Stimulated activated naive CD8-positive, alpha-beta T cell treated with anti-CD3 and anti-CD28 coated beads, Interleukin-15, Interleukin-2, amounts not matched to agents 100 U/mL and 50 U/mL, for 24 hours (primary cell): ENCODE results near the gene NKG7.

ENCODE experiments used
- ATAC-seq: fragments of 150-1000 bp; cut with Tn5 transposase; one replicate; pipeline ENCODE4 v1.10.0; 2021
- DNase-seq: peaks from one replicate; pipeline ENCODE4 v3.0.0; 2021

NKG7 gene

DNA sequence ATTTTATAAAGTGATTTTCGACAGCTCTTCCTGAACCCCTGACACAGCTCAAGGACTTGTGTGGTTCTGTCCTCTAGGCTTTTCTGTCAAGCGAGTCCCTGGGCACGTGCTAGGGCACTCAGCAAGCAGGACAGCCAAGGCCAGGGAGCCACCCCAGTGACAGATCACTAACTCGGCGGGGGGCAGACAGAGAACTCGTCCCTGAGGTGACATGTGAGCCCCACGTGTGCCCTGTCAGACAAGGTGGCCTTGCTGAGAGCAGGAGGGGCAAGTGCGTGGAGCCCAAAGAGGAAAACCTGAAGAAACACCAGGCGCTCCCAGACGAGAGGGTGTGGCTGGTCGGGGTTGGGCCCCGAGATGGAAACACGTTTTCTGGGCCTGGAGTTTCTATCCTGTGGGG, 11.2 kb downstream of the NKG7 start:
- DNase-seq (no peak), ATAC-seq (no peak)

DNA sequence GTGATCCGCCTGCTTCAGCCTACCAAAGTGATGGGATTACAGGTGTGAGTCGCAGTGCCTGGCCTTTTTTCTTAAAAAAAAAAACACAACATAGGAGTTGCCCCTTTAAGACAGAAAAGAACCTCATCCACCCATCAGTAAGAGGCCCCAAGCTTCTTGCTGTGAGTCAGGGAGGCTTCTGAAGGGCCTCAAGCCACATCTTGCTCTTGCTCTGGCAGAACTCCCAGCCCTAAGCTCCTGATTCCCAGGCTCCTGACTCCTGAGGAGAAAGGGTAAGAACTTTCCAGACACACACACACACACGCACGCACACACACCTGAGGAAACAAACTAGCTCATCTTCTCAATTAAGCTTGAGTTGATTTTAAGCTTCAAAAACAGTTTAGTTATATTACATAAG, 13.2 kb downstream of the NKG7 start:
- ATAC-seq = no peak
- DNase-seq = no peak

DNA sequence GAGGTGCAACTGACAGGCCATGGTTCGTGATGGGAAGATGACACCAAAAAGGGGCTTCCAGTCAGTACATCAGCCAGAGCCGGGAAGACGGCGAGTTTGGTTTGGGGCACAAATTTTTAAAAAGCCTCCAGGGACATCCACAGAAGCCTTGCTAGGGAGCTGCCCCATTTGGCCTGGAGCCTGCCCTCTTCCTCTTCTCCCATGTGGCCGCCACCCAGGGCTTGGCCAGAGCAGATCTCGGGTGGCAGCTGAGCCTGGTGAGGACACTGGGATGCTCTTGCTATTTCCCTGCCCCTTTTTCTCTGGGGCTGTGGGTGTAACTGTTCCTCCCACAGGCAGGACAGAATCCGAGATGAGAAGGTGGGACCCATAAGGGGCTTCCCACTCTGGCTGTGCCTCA, 14.5 kb downstream of the NKG7 start:
- DNase-seq (no peak), ATAC-seq (no peak)

DNA sequence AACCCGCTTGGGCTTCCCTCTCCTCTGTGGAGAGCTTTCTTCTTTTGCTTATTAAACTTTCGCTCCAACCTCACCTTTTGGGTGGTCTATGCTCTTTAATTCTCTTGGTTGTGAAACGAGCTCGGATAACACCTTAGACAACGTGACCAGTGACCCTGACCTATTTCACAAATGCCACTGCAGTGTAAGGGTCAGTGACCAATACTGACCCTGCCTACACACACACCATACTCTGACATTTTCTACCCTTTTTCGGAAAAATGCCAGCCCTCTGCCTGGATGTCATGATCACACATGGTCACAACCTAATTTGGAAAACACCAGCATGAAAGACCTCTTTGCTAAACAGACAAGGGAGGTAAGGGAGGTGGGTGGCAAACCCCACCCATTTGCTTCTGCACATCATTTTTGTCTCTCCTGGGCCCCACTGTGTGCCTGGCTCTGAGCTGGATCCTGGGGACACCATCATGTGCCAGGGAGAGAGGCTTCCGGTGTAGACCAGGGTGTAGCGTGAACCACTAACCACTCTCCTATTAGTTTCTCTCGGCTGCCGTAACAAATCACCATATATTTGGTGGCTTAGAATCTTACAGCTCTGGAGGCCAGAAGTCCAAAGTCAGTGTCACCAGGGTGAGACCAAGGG, 16.2 kb downstream of the NKG7 start:
- DNase-seq (no peak), ATAC-seq (no peak)

DNA sequence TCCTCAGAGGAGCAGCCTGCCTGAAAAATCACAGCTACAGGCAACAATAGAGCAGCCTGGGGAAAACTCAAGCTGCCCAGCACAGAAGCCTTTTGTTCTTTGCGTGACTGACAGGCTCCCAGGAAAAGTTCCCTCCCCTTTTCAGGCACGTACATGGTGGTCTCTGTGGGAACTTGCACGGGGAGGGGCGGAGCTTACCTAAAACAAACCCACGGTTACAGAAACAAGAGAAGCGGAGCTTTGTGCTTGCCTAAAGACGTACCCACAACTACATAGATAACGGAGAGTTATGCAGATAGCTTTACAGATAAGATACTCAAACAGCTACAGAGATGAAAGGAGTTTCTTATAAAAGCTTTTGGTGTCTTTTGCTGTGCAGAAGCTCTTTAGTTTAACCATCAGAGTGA, 17.7 kb downstream of the NKG7 start:
- peak; percentile 54 for DNase-seq
- ATAC-seq = peak; percentile 74

DNA sequence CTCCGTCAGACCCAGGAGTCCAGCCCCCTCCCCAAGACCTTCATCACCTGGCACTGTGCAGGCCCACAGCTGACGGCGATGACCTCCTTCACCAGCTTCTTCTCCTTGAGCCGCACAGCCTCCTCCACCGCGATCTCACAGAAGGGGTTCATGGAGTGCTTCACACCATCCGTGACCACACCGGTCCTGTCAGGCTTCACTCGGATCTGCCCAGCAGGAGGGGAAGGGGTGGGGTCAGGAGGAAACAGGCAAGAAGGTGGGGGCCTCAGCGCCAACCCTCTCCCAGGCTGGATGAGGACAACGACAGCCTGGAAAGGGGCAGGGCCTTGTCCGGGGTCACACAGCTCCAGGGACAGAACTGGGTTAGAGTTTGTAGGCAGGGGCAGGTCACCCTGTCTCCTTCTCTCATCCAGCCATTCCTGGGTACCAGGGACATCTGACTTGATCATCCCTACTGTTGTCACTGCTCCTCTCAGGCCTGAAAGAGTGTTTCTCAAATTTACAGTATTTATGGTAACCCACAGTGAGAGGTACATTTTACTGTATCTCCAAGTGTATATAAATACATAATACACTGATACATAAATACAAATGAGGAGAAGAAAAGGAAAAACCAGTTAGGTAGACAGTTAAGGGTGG, 18.2 kb downstream of the NKG7 start:
- DNase-seq = no peak

DNA sequence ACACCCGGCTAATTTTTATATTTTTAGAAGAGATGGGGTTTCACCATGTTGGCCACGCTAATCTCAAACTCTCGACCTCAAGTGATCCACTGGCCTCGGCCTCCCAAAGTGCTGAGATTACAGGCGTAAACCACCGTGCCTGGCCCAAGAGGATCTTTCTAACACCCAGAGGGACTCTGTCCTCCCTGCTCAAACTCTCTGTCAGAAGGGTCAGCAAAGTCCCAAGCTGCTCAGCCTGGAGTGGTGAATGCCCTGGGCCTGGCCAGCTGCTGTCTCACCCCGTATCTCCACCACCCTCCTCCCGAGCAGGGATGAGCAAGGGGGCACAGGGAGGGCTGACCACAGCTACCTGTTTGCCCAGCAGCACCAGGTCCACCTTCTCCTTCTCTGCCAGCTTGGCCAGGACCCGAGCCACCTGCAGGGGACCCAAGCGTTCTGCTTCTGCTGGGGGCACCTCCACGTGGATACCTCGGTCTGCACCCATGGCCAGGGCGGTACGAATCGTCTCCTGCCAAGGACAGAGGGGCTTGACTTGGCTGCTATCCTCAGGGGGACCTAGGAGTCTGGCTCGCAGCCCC, 19.6 kb downstream of the NKG7 start:
- DNase-seq (no peak), ATAC-seq (no peak)

More for the DNA sequence above, 18.2 kb downstream of the NKG7 start:
- no peak for ATAC-seq

DNA sequence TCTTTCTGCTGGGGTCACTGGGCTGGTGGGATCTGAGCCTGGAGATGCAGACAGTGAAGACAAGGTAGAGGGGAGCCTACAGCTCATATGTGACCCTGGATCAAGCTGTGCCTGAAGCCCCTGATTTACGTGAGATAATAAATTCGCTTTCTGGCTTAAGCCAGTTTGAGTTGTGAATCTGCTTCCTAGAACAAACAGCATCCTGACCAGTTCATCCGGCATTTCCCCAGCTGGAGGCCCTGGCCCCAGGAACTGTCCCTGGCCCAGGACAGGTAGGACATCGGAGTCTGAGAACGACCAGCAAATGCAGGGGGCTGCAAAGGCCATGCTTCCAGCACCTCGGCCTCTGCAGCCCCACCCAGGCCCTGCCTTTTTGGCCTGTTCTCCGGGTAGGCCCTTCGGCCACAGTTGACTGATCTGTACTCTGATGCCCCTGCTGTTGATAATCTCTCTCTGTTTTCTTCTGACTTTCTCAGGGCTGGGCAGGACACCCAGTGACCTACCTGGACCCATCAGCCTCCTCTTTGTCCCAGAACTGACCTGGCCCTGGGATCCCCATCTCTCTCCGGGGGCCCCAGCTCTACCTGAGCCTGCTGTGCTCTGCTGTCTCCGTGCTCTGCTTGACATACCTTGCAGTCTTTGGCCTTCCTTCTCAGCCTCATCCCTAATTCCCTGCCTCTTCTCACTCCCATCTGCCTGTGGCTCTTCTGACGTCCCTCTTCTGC, 21.0 kb downstream of the NKG7 start:
- DNase-seq (no peak), ATAC-seq (no peak)

DNA sequence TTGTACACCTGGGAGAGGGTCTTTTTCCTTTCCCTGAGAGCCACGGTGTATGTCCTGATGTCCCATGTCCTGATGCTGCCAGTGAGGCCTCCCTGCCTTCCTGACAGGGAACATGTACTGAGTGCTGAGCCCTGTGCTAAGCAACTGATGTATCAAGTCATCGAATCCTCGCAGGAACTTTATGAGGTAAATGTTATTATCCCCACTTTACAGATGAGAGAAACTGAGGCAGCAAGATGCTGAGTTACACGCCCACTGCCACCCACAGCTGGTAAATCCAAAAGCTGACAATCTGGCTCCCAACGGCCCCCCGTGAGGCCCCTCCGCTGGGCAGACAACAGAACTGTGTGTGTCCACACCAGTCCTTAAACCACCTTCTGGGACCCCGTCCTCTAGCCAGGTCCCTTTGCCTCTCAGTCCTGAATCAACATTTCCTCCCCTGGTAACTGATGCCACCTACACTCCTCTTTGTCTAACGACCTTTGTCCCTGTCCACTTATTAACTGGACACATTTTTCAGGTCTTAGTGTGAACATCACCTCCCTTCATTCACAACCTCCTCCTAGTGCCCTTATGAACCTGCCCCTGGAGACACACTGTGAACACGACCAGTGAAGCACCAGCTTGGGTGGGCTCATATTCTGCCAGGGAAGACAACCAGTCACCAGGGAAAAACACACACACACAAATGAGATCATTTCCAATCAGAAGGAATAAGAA, 25.1 kb downstream of the NKG7 start:
- DNase-seq (no peak), ATAC-seq (no peak)

DNA sequence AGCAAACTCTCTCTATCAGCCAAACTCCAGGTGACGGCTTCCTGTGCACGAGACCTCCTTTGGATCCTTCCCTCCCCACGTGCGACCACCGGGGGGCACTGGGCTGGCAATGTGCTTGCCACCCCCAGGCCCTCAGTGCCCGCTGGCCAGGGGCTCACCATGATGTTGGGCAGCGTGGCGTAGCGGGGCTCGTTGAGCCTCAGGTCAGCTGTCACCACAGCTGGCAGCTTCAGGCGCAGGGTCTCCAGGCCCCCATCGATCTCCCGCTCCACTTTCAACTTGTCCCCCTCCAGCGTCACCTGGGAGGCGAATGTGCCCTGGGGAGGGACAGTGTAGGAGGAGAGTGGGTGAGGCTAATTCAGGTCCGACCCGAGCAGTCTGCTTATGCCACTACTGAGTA, 25.7 kb downstream of the NKG7 start:
- DNase-seq = no peak

DNA sequence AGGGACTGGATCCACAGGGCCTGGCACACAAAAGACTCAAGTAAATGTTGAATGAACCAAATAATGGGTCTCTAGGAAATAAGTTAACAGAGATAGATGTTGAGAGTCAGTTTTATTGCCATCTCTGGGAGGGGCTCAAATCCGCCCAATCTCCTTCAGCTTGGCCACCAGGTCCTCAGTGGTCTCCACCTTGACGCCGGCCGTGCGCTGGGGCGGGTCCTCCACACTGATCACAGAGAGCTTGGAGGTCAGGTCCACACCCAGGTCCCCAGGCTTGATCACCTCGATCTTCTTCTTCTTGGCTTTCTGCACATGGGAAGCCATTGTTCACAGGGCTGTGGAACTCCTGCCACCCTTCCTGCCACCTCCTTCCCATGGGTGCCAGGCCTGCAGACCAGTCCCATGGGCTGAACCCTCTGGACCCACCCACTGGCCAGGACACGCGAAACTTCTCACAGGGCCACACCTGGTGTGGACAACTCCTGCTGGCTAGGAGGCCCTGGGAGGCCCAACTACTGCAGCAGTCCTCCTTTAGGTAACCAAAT, 27.3 kb downstream of the NKG7 start:
- ATAC-seq (no peak), DNase-seq (no peak)

More for the DNA sequence above, 25.7 kb downstream of the NKG7 start:
- ATAC-seq = no peak

DNA sequence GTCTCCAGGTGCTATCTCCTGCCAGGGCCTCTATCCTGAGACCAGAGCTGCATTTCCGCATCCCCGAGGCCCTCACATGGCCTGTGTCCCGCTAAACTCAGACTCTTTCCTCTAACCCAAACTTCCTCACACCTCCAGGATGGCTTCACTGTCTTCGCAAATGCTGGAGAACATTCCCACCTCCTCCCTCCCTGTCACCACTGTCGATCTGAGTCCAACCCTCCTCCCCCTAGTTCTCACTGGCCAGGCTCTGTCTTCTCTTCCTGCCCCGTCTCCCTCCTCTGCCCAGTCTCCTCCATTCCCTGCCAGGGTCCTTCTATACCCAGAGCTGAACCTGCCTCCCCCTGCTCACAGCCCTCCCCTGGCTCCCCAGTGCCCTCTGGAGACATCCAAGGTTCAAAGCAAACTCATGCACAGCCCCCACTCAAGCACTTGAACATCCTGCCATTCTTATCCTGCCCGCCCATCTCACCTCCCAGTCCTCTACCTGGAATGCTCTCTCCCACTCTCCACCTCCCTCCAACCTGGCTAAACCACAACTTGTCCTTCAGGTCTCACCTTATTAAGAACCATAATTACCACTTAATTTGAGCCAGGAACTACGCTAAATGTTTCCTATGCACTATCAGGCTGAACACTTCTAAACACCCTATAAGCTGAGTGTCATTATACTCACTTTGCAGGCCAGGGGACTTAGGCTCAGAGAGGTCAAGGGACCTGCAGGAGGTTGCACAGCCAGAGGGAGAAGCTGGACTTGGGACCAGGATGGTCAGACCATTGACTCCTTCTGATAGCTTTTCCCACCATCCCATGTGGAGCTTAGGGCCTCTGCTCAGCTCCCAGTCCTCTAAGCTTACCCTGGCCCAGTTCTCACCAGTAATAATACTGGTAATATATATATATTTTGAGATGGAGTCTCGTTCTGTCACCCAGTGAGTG, 29.6 kb downstream of the NKG7 start:
- DNase-seq (no peak), ATAC-seq (no peak)

DNA sequence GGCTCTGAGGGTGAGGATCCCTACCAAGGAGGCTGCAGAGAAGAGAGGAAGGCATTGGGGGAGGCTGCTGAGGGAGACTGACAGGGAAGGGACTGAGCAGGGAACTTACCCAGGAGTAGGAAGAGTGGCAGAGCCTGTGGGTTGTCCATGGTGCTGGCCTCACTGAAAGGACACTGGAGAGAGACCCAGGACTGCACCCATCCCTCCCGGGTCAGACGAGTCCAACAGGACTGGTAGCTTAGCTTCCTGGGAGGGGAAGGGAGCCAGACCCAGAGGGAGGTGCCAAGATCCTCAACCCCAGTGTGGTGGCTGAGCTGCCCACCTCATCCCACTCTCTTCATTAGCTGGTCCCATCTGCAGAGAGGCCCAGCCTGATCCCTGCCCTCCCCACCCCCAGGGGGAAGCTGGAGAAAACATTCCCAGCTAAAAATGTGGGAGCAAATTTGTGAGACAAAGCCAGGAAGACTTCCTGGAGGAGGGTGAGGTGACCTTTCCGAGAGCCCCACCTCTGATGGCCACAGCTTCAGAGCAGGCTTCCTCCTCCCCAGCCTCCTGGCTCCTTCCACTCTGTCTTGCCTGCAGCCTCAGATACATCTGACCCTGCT, 30.4 kb downstream of the NKG7 start, which contains the start of gene VSIG10L:
TSS of gene VSIG10L (minus strand) at position 164 of the 605 bp plus-strand sequence. CDS start at position 149, 15 bp downstream.
- no peak for ATAC-seq
- DNase-seq = no peak

DNA sequence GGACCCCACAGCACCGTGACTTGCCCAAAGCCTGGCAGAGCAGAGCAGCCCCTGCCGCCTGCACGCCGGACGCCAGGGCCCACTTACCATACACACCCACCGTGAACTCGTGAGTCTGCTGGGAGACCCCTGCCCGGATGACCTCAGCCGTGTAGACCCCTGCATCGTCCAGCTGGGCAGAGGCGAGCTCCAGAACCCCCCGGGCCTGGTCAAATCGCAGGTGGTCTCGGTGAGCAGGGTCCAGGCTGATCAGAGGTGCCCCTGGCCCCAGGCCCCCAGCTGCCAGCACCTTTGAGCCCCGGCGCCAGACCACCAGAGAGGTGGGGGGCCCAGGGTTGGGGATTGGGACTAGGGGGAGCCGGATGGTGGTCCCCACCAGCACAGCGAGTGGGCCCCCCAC, 31.4 kb downstream of the NKG7 start:
- ATAC-seq (no peak), DNase-seq (no peak)

DNA sequence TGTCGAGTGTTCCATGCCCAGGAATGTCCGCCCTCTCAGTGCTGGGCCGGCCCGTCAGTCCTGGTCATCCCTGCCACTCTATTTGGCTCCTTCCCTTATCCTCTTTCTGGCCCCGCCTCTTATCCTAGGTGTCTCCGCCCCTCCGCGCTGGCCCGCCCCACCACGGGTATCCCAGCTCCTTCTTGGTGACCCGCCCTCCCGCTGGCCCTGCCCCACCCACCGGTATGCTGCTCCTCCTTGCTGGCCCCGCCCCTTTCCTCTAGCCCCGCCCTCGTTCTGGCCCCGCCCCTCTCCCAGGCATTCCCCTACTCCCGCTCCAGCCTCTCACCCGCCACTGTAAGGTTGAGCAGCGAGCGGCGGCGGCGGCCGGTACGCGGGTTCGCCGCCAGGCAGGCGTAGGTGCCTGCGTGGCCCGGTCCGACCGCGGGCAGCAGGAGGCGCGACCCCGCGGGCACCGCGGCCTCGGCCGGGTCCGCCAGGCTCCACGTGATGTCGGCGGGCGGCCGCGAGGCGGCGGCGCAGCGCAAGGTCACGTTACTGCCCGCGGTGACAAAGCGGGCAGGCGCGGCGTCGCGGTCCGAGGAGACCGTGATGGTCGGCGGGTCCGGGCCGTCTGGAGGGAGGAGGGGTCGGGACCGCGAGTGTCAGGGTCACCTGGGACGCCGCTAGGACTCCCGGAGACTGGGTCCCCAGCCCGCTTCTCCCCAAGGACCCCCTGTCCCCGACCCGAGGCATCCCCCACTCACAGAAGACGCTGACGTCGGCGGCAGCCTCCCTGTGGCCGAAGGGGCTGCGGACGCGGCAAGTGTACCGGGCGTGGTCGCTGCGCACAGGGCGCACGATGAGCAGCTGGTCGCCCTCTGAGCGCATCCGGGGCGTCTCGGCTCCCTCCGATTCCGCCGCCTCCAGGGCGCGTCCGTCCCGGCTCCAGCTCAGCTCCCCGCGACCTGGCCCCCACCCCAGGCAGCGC, 32.5 kb downstream of the NKG7 start:
- peak; percentile 84 for ATAC-seq

DNA sequence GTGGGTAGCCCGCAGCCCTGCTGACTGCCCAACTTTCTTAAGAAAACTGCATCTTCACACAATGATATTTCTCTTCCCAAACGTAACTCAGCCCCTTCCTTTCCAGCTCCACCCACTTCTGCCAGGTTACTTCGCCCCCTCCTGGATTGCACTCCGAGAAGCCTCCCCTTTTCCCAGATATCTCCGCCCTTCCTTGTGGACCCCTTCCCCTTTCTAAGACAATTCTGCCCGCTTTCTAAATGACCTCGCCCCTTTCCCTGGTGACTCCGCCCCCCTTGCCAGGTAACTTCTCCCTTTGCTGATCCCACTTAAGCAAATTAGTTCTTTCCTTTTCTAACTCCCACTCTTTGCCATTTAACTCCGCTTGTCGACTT, 33.2 kb downstream of the NKG7 start:
- ATAC-seq = no peak
- no peak for DNase-seq

More for the DNA sequence above, 32.5 kb downstream of the NKG7 start:
- DNase-seq = peak; percentile 98

DNA sequence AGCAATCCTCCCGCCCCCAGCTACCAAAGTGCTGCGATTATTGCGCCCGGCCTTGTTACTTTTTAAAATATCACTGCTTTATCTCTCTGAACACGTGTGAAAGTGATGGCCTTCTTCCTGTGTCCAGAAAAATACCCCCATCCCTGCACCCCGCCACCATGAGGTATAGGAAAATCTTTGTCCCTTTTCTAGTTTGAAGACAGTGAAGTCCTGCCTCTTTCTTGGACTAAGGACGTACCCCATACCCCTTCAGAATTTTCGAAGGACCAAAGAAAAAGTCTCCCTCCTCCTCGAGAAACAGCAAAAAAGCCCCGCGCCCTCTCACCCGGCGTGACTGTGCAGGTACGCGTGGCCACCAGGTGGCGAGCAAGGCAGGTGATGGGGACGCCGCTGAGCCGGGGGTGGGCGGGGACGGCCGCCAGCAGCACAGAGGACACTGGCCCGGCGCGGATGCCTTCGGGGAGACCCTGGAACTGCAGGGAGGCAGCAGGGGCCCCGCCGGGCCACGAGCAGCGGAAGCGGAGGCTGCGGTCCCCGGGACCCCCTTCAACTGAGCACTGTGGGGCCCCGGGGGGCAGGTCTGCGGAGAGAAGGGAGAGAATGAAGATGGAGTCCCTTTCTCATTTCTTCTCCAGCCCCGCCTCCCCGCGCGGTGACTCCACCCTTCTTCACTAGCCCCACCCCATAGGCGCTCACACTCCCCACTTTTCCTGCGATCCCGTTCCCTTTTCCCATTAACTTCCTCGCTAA, 33.7 kb downstream of the NKG7 start:
- ATAC-seq (peak; percentile 79), DNase-seq (peak; percentile 93)

DNA sequence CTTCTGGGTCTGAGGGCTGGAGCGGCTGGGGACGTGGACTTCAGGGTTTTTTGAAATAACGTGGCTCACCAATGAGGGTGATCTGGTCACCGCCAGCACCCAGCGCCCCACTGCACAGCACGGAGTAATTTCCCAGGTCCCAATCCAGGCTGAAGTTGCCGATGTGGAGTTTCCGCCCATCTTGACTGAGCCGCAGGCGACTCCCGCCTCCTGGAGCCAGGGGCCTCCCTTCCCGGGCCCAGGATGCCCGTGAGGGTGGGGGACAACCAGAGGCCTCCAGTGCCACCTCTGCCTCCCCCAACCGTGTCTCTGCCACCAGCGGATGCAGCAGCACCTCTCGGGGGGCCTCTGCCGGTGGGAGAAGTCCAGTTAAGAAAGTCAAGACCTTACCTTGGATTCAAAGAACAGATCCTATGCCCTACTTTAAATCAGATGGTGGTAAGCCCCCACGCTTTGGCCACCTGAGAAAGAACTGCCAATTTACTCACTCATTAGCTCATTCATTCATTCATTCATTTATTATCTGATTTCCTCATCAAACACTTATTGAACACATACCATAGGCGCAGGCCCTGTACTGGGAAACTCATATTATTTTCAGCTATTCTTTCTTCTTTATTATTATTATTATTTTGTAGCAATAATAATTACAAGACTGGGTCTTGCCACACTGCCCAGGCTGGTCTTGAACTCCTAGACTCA, 34.4 kb downstream of the NKG7 start:
- ATAC-seq (no peak), DNase-seq (no peak)
